ENCODE results near the gene NEK10. TPM values are rescaled to one million over a fixed set of nuclear protein-coding genes. Genes with fewer than 3 reads are reported as not detected.
A peak's percentile ranks its signal among the peaks of the same experiment; 100 is the strongest.

Gene NEK10
- total RNA-seq, 4 donors from 2014 or later: 0.58 to 2.5 (median 1.1) TPM

DNA sequence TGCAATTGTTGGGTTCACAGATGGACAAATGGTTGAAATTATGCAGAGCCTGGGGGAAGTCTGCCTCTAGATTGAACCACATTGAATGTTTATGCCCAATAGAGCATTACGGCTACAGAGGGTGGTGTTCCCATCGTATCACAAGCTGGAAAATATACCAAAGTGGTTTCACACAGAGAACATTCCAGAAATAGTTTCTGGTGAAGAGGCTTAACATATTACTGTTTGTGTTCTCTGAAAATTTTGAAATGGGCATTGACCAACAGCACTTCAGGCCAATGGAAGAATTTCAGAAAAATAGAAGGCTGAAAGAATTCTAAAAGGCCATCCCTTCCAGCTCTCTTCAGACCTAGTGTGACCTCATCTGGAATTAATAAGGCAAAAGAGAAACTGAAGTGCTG, 203.9 kb downstream of the NEK10 start:
- WGBS: 75% methylated on average over 2 of the region's 2 CpGs
- H3K36me3 ChIP-seq: no peaks in the 10 kb centered on the region
- no peak for DNase-seq (ENCODE audit: extremely low spot score)
- no peaks in the 10 kb centered on the region for H3K9me3 ChIP-seq
- H3K27ac ChIP-seq (replicated peaks in 1 of 4): peak overlapping the region in 3 of 4 donors; percentile 44 to 49 (median 46)
- TF ChIP-seq EP300 (IDR thresholded peaks at IDR 0.05): no peak
- no peak for TF ChIP-seq POLR2A (IDR thresholded peaks at IDR 0.05; ENCODE audit: low read depth)
- TF ChIP-seq, protein P1, sequence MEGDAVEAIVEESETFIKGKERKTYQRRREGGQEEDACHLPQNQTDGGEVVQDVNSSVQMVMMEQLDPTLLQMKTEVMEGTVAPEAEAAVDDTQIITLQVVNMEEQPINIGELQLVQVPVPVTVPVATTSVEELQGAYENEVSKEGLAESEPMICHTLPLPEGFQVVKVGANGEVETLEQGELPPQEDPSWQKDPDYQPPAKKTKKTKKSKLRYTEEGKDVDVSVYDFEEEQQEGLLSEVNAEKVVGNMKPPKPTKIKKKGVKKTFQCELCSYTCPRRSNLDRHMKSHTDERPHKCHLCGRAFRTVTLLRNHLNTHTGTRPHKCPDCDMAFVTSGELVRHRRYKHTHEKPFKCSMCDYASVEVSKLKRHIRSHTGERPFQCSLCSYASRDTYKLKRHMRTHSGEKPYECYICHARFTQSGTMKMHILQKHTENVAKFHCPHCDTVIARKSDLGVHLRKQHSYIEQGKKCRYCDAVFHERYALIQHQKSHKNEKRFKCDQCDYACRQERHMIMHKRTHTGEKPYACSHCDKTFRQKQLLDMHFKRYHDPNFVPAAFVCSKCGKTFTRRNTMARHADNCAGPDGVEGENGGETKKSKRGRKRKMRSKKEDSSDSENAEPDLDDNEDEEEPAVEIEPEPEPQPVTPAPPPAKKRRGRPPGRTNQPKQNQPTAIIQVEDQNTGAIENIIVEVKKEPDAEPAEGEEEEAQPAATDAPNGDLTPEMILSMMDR (IDR thresholded peaks at IDR 0.05): no peak
- TF ChIP-seq POLR2AphosphoS5 (IDR thresholded peaks at IDR 0.05): no peak
- H3K4me3 ChIP-seq: no peak overlapping the region
- intact Hi-C loops (cut with DNase I): no loop called here
- peaks cover 0 to 8% (median 0%) of the 10 kb centered on the region in 4 donors for H3K4me1 ChIP-seq
- no peaks in the 10 kb centered on the region for H3K27me3 ChIP-seq

DNA sequence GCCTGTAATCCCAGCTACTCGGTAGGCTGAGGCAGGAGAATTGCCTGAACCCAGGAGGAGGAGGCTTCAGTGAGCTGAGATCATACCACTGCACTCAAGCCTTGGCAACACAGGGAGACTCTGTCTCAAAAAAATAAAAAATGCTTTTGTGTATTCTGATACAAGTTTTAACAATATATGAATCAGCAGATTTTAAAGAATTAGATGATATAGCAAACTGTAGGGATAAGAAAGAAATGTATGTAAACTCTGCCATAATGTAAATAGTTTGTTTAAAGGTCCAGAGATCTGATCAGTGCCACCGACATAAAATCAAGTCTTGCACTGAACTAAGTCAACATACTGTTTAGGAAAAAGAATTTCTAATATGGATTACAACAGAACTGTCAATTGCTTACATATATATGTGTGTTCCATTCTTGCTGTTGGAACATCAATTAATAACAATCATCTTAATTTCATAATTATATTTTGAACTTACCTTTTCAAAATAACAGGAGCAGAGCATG, 208.3 kb downstream of the NEK10 start:
- no peak overlapping the region for H3K27ac ChIP-seq (replicated peaks in 1 of 4)
- H3K4me1 ChIP-seq: peaks cover 0 to 8% (median 0%) of the 10 kb centered on the region in 4 donors
- H3K9me3 ChIP-seq: no peaks in the 10 kb centered on the region
- H3K4me3 ChIP-seq: no peak overlapping the region
- intact Hi-C loops (cut with DNase I): no loop called here
- WGBS: 89% methylated on average over 2 of the region's 2 CpGs
- no peaks in the 10 kb centered on the region for H3K36me3 ChIP-seq
- H3K27me3 ChIP-seq: no peaks in the 10 kb centered on the region
- DNase-seq (ENCODE audit: extremely low spot score): no peak
- TF ChIP-seq EP300 (IDR thresholded peaks at IDR 0.05): no peak
- no peak for TF ChIP-seq POLR2AphosphoS5 (IDR thresholded peaks at IDR 0.05)
- TF ChIP-seq, protein P1 (IDR thresholded peaks at IDR 0.05): no peak
- TF ChIP-seq POLR2A (IDR thresholded peaks at IDR 0.05; ENCODE audit: low read depth): no peak

DNA sequence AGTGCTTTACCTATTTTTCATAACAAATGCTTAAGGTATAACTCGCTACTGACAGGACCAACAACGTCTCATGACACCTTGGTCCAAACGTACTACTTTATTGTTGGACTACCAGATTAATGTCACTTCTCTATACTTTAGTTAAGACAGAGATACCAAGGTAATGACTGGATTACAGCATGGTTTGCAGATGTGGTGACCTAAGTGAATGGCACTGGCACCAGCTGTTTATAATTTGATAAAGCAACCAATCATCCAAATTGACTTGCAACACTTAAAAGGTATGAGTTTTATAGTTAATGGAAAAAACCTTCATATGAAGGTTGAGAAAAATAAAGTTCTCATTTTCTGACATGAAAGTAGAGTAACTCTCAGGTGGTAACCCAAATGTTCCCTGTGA, 209.0 kb downstream of the NEK10 start:
- WGBS: 90% methylated on average over 3 of the region's 3 CpGs
- Histone ChIP-seq H3K9me3 (no peaks in the 10 kb centered on the region), H3K27ac (replicated peaks in 1 of 4) (no peak overlapping the region), H3K27me3 (no peaks in the 10 kb centered on the region), H3K4me1 (peaks cover 0 to 3% (median 0%) of the 10 kb centered on the region in 4 donors), H3K36me3 (no peaks in the 10 kb centered on the region), H3K4me3 (no peak overlapping the region)
- no peak for DNase-seq (ENCODE audit: extremely low spot score)
- TF ChIP-seq, protein P1 (IDR thresholded peaks at IDR 0.05): no peak
- TF ChIP-seq POLR2A (IDR thresholded peaks at IDR 0.05; ENCODE audit: low read depth) (no peak), POLR2AphosphoS5 (IDR thresholded peaks at IDR 0.05) (no peak), EP300 (IDR thresholded peaks at IDR 0.05) (no peak)
- intact Hi-C loops (cut with DNase I): no loop called here

DNA sequence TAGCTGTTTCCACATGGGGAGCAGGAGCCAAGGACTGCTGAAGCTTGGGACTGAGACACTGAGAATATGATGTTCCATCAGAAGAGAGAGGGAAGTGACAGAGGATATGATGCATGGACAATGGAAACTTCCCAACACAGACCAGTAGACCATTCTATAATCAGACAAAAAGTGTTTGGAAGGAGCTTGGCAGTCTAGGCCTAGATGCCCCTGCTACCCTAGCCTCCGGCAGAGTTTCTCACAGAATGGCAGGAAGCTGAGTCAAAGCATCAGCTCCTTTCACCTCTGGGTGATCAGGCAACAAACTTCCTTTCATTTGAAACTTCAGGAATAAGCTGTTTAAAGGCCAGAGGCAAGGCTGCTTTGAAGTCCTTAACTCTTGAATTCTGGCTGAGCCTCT, 222.0 kb downstream of the NEK10 start:
- Histone ChIP-seq H3K9me3 (no peaks in the 10 kb centered on the region), H3K27me3 (no peaks in the 10 kb centered on the region), H3K4me1 (no peaks in the 10 kb centered on the region), H3K27ac (replicated peaks in 1 of 4) (no peak overlapping the region), H3K36me3 (no peaks in the 10 kb centered on the region), H3K4me3 (no peak overlapping the region)
- 78% methylated on average over 1 of the region's 1 CpG for WGBS
- TF ChIP-seq EP300 (IDR thresholded peaks at IDR 0.05) (no peak), POLR2AphosphoS5 (IDR thresholded peaks at IDR 0.05) (no peak), POLR2A (IDR thresholded peaks at IDR 0.05; ENCODE audit: low read depth) (no peak)
- TF ChIP-seq, protein P1 (IDR thresholded peaks at IDR 0.05): no peak
- no peak for DNase-seq (ENCODE audit: extremely low spot score)
- intact Hi-C loops (cut with DNase I): no loop called here

DNA sequence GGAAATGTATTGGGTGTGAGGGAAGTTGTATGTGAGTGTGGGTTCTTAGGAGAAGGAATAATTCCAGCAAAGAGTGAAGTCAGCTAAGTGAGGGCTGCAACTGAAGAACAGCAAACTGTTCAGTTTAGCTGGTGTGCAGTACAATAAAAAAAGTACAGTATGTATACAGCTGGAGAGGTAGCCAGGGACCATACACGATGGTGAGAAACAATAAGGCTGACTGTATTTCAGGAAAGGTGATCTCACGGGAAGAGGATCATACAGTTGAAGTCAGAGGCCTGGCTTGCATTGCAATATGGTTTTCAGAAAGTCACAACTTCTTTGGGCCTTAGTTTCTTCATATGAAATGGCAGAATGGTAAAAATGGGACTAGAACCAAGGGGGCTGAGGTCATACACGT, 222.4 kb downstream of the NEK10 start:
- H3K36me3 ChIP-seq: no peaks in the 10 kb centered on the region
- TF ChIP-seq, protein P1 (IDR thresholded peaks at IDR 0.05): no peak
- TF ChIP-seq EP300 (IDR thresholded peaks at IDR 0.05) (no peak), POLR2AphosphoS5 (IDR thresholded peaks at IDR 0.05) (no peak), POLR2A (IDR thresholded peaks at IDR 0.05; ENCODE audit: low read depth) (no peak)
- H3K27ac ChIP-seq (replicated peaks in 1 of 4): no peak overlapping the region
- no peaks in the 10 kb centered on the region for H3K27me3 ChIP-seq
- WGBS: 77% methylated on average over 3 of the region's 3 CpGs
- no peak overlapping the region for H3K4me3 ChIP-seq
- no peaks in the 10 kb centered on the region for H3K4me1 ChIP-seq
- intact Hi-C loops (cut with DNase I): no loop called here
- peaks cover 0 to under 1% (median 0%) of the 10 kb centered on the region in 4 donors for H3K9me3 ChIP-seq
- no peak for DNase-seq (ENCODE audit: extremely low spot score)
